MV-4-11 (cell line): ENCODE results near the gene PRDX4.
"Not testable (repeated sequence)": the region's sequence is repeated elsewhere in the genome, so short reads cannot be mapped to it uniquely, and the experiment has no call there.

Experiments
- DNase-seq: peaks from one replicate; lab custom pipeline; 2025; lab: John Stamatoyannopoulos, UW

Gene PRDX4

GRCh38 chrX:23673108-23673507 is 5.8 kb downstream of the PRDX4 start:
- no peak for DNase-seq

- DNase-seq = not testable (repeated sequence)
These were observed 9.2 kb downstream of the PRDX4 start for GRCh38 chrX:23676486-23676885.

GRCh38 chrX:23692166-23692565 is 24.9 kb downstream of the PRDX4 start:
- no peak for DNase-seq

GRCh38 chrX:23694606-23695005 is 27.3 kb downstream of the PRDX4 start:
- DNase-seq = peak; percentile 26

GRCh38 chrX:23699636-23700194 is 32.4 kb downstream of the PRDX4 start:
- peak; percentile 86 for DNase-seq

- no peak for DNase-seq
These were observed 37.4 kb downstream of the PRDX4 start for GRCh38 chrX:23704673-23705206.

GRCh38 chrX:23705235-23705634 is 37.9 kb downstream of the PRDX4 start:
- no peak for DNase-seq

- DNase-seq = peak; percentile 77
These were observed 52.9 kb downstream of the PRDX4 start for GRCh38 chrX:23720117-23720677.

- peak; percentile 74 for DNase-seq
These were observed 58.9 kb downstream of the PRDX4 start for GRCh38 chrX:23726191-23726590.

GRCh38 chrX:23727206-23727605 is 59.9 kb downstream of the PRDX4 start:
- no peak for DNase-seq

GRCh38 chrX:23729214-23729613 is 61.9 kb downstream of the PRDX4 start:
- no peak for DNase-seq

- no peak for DNase-seq
These were observed 64.7 kb downstream of the PRDX4 start for GRCh38 chrX:23731951-23732350.

GRCh38 chrX:23732704-23733103 is 65.4 kb downstream of the PRDX4 start:
- DNase-seq = peak; percentile 75
